AG20443 (cell line): ENCODE results near the gene ARHGAP23.
"Not testable (repeated sequence)": the region's sequence is repeated elsewhere in the genome, so short reads cannot be mapped to it uniquely, and the experiment has no call there.

ENCODE experiments used
- DNase-seq: peaks from one replicate; pipeline ENCODE4 v3.0.0; 2012; ENCODE audit warnings: low spot score, mixed read lengths

Gene ARHGAP23

GRCh38 chr17:38491346-38492066 lies 63.2 kb downstream of the ARHGAP23 start:
- not testable (repeated sequence) for DNase-seq

GRCh38 chr17:38492067-38493040 lies 64.1 kb downstream of the ARHGAP23 start:
- DNase-seq, result peak; percentile 76

- DNase-seq, result not testable (repeated sequence)
Measured at GRCh38 chr17:38494152-38494551, 65.9 kb downstream of the ARHGAP23 start.

GRCh38 chr17:38497656-38498055 lies 69.4 kb downstream of the ARHGAP23 start:
- not testable (repeated sequence) for DNase-seq

GRCh38 chr17:38498353-38498752 lies 70.1 kb downstream of the ARHGAP23 start:
- no peak for DNase-seq

- DNase-seq, result not testable (repeated sequence)
Measured at GRCh38 chr17:38499230-38499629, 71.0 kb downstream of the ARHGAP23 start.

- DNase-seq, result not testable (repeated sequence)
Measured at GRCh38 chr17:38501718-38502117, 73.5 kb downstream of the ARHGAP23 start.

GRCh38 chr17:38503286-38503913 lies 75.1 kb downstream of the ARHGAP23 start:
- not testable (repeated sequence) for DNase-seq

- no peak for DNase-seq
Measured at GRCh38 chr17:38504216-38504615, 76.0 kb downstream of the ARHGAP23 start.

- peak; percentile 12 for DNase-seq
Measured at GRCh38 chr17:38507436-38507835, 79.2 kb downstream of the ARHGAP23 start.

- no peak for DNase-seq
Measured at GRCh38 chr17:38507921-38508569, 79.8 kb downstream of the ARHGAP23 start.

GRCh38 chr17:38508570-38508950 lies 80.3 kb downstream of the ARHGAP23 start:
- peak; percentile 16 for DNase-seq

- DNase-seq, result peak; percentile 94
Measured at GRCh38 chr17:38508954-38509771, 80.9 kb downstream of the ARHGAP23 start.

- no peak for DNase-seq
Measured at GRCh38 chr17:38509772-38510420, 81.6 kb downstream of the ARHGAP23 start.

GRCh38 chr17:38510421-38511149 lies 82.3 kb downstream of the ARHGAP23 start:
- DNase-seq, result peak; percentile 61

- DNase-seq, result peak; percentile 90
Measured at GRCh38 chr17:38511150-38512108, 83.2 kb downstream of the ARHGAP23 start.

- no peak for DNase-seq
Measured at GRCh38 chr17:38512473-38513058, 84.3 kb downstream of the ARHGAP23 start.

- not testable (repeated sequence) for DNase-seq
Measured at GRCh38 chr17:38526526-38526925, 98.3 kb downstream of the ARHGAP23 start.
